22Rv1 (cell line): Measurements from ENCODE around the gene FRY.

Experiments
- H3K27ac ChIP-seq: fragments of 450-650 bp; 2 replicates; pipeline ENCODE4 v1.5.1; 2017
- ZFX ChIP-seq: fragments of 450-650 bp; IDR thresholded peaks from 2 replicates; pipeline ENCODE4 v1.6.1; 2017; ENCODE audit warnings: antibody characterized with exemption, borderline replicate concordance
- TF ChIP-seq, protein P1 (sequence below): fragments of 450-650 bp; IDR thresholded peaks from 2 replicates; pipeline ENCODE4 v1.5.1; 2017; ENCODE audit warnings: mild to moderate bottlenecking

Gene FRY

GRCh38 chr13:32298695-32299094, 267.1 kb downstream of the FRY start:
- no peak overlapping the region for H3K27ac ChIP-seq
- TF ChIP-seq, protein P1, sequence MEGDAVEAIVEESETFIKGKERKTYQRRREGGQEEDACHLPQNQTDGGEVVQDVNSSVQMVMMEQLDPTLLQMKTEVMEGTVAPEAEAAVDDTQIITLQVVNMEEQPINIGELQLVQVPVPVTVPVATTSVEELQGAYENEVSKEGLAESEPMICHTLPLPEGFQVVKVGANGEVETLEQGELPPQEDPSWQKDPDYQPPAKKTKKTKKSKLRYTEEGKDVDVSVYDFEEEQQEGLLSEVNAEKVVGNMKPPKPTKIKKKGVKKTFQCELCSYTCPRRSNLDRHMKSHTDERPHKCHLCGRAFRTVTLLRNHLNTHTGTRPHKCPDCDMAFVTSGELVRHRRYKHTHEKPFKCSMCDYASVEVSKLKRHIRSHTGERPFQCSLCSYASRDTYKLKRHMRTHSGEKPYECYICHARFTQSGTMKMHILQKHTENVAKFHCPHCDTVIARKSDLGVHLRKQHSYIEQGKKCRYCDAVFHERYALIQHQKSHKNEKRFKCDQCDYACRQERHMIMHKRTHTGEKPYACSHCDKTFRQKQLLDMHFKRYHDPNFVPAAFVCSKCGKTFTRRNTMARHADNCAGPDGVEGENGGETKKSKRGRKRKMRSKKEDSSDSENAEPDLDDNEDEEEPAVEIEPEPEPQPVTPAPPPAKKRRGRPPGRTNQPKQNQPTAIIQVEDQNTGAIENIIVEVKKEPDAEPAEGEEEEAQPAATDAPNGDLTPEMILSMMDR, result no peak
- no peak for TF ChIP-seq ZFX

DNA sequence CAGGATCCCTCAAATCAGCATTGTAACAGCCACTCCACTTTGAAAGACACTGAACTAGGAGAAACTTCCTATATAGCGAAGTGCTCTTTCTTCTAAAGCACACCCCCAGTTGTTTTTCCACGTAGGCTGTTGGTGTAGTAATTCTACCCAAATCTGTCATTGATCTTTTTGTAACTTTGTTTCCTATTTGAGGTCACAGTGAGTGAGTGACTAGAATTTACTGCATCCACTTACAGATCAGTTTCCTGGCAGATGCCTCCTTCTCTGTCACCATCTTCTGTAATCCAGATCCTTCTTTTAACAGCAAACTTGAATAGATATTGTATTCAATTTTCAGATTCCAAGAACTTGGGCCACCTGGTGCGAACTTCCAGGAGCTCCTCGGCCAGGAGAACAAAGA, 268.3 kb downstream of the FRY start:
- no peak overlapping the region for H3K27ac ChIP-seq
- no peak for TF ChIP-seq ZFX
- TF ChIP-seq, protein P1, result no peak

DNA sequence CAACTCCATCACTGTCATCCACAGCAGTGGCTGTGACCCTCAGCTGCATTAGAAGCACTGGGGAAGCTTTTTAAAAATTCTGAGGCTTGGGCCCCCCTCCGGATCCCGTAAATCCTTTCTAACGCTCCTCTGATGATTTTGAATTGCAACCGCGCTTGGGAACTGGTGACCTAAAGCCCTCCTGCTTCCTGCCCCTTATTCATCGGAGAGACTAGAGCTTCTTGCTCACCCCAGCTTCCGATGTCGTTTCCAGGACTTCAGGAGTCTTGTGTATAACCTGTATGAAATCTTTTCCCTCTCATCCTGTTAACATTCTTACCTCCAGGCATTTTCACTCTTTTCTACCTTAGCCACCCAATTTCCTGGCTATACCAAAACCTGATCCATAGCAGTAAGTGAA, 268.8 kb downstream of the FRY start:
- H3K27ac ChIP-seq, result no peak overlapping the region
- TF ChIP-seq, protein P1, result no peak
- no peak for TF ChIP-seq ZFX

GRCh38 chr13:32300920-32301319, 269.3 kb downstream of the FRY start:
- no peak overlapping the region for H3K27ac ChIP-seq
- TF ChIP-seq ZFX, result no peak
- TF ChIP-seq, protein P1, result no peak

GRCh38 chr13:32302461-32302860, 270.9 kb downstream of the FRY start:
- TF ChIP-seq, protein P1, result no peak
- no peak for TF ChIP-seq ZFX
- no peak overlapping the region for H3K27ac ChIP-seq

DNA sequence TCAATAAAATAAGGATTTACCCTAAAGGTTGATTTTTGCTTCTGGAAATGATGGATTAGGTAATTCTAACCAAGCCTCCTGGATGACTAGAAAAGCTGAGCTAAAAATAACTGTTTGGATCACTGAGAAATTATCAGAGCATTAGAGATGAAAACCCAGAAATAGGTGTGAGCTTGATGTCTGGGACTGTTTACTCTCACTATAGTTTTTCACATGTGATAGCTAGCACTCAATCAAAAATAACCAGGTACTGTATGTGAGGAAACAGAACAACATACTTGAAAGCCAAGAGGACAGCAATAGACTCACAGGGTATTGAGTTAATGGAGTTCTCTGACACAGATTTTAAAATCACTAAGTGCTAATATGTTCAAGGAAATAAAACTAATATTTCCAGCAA, 274.1 kb downstream of the FRY start:
- H3K27ac ChIP-seq, result no peak overlapping the region
- TF ChIP-seq, protein P1, result no peak
- TF ChIP-seq ZFX, result no peak

- H3K27ac ChIP-seq, result no peak overlapping the region
- TF ChIP-seq ZFX, result no peak
- TF ChIP-seq, protein P1, result no peak
Measured at GRCh38 chr13:32309312-32310133, 277.9 kb downstream of the FRY start.
